ENCODE results near the gene HNRNPA0.

- TF ChIP-seq HDAC6 (IDR thresholded peaks at IDR 0.05; ENCODE audit: low read depth, low read length) (no peak), CTCF (IDR thresholded peaks at IDR 0.05; ENCODE audit: control extremely low read depth in 1 of 3, insufficient read depth in 1 of 3, low read depth in 1 of 3, low read length in 3 of 3) (no peak), RFX5 (IDR thresholded peaks at IDR 0.05; ENCODE audit: borderline replicate concordance, low read depth, low read length) (no peak), CEBPB (IDR thresholded peaks at IDR 0.05; ENCODE audit: low read depth, low read length) (no peak)
These were observed 19.8 kb downstream of the HNRNPA0 start for GRCh38 chr5:137734331-137734730.

Data from H1 (cell line).